H1 (cell line): ENCODE data around the gene SLC39A8. TPM values are rescaled to one million over a fixed set of nuclear protein-coding genes. Genes with fewer than 3 reads are reported as not detected.

ENCODE experiments used
- CTCF ChIA-PET: fragments of 300-600 bp; sonication (Branson Sonifier 250); formaldehyde crosslinking; loops from one replicate; lab custom pipeline; 2021; ENCODE audit not compliant: partially characterized antibody; lab: Charles Lee
- POLR2A ChIA-PET: fragments of 300-600 bp; sonication (Branson Sonifier 250); formaldehyde crosslinking; loops from one replicate; lab custom pipeline; 2021; ENCODE audit warnings: inconsistent platforms; ENCODE audit not compliant: partially characterized antibody; lab: Charles Lee
- DNase-seq, 2 experiments: peaks; one replicate each; pipeline versions ENCODE4 v3.0.0 to v3.0.0-alpha.2; 2010 to 2022; ENCODE audit warnings: low spot score in 2 of 2, low read depth in 1 of 2, mixed read lengths in 1 of 2
- FAIRE-seq: peaks from 2 replicates; lab custom pipeline; 2011; peaks lifted over from hg19 to GRCh38; lab: Jason Lieb, UNC
- H2AFZ ChIP-seq: 2 replicates; pipeline ENCODE4 v1.8.1; 2012; ENCODE audit warnings: low read length, inconsistent platforms
- H2AK5ac ChIP-seq: 2 replicates; pipeline ENCODE4 v1.6.1; 2013; ENCODE audit warnings: low read depth, low read length
- H2BK120ac ChIP-seq: replicated peaks from 2 replicates; pipeline ENCODE3; 2013; ENCODE audit warnings: low read depth, low read length, inconsistent platforms
- H2BK12ac ChIP-seq: 2 replicates; pipeline ENCODE4 v1.6.1; 2013; ENCODE audit warnings: low read depth, low read length
- H2BK15ac ChIP-seq: 2 replicates; pipeline ENCODE4 v1.6.1; 2013; ENCODE audit warnings: low read length
- H2BK20ac ChIP-seq: 2 replicates; pipeline ENCODE4 v1.6.1; 2013; ENCODE audit warnings: low read length
- H2BK5ac ChIP-seq: 2 replicates; pipeline ENCODE4 v1.6.1; 2013; ENCODE audit warnings: low read depth, low read length
- H3K14ac ChIP-seq: 2 replicates; pipeline ENCODE4 v1.6.1; 2013; ENCODE audit warnings: inconsistent platforms; ENCODE audit not compliant: insufficient read length
- H3K18ac ChIP-seq: 2 replicates; pipeline ENCODE4 v1.6.1; 2013; ENCODE audit warnings: low read length; ENCODE audit errors: extremely low read depth
- H3K23ac ChIP-seq: 2 replicates; pipeline ENCODE4 v1.6.1; 2013; ENCODE audit warnings: inconsistent platforms; ENCODE audit not compliant: insufficient read length
- H3K23me2 ChIP-seq: 2 replicates; pipeline ENCODE4 v1.6.1; 2013; ENCODE audit warnings: low read depth, low read length
- H3K27ac ChIP-seq: 2 replicates; pipeline ENCODE4 v1.6.1; 2011; ENCODE audit warnings: low read depth, low read length, inconsistent platforms
- H3K27me3 ChIP-seq, 4 experiments: replicated peaks in 1 of 4; 1 replicate in 1 of 4; 2 replicates in 3 of 4; pipeline versions ENCODE4 v1.6.1 to v1.8.1; 2011 to 2013; ENCODE audit warnings: low read length in 3 of 4, mild to moderate bottlenecking in 3 of 4, inconsistent platforms in 2 of 4, mixed read lengths in 2 of 4, moderate library complexity in 1 of 4; ENCODE audit not compliant: control insufficient read depth in 3 of 4, insufficient read depth in 3 of 4; ENCODE audit errors: extremely low read depth in 1 of 4
- H3K36me3 ChIP-seq, 4 experiments: 2 replicates each; pipeline versions ENCODE4 v1.6.1 to v1.8.1; 2011 to 2013; ENCODE audit warnings: mild to moderate bottlenecking in 4 of 4, low read length in 3 of 4, moderate library complexity in 2 of 4, control low read depth in 1 of 4, inconsistent platforms in 1 of 4; ENCODE audit not compliant: insufficient read depth in 4 of 4, control insufficient read depth in 2 of 4
- H3K4ac ChIP-seq: replicated peaks from 2 replicates; pipeline ENCODE3; 2013; ENCODE audit warnings: low read length, low read depth, mixed read lengths, inconsistent platforms; ENCODE audit not compliant: insufficient read length
- H3K4me1 ChIP-seq, 4 experiments: replicated peaks in 1 of 4; 1 replicate in 1 of 4; 2 replicates in 3 of 4; pipeline versions ENCODE4 v1.6.1 to v1.8.1; 2011 to 2013; ENCODE audit warnings: low read length in 3 of 4, inconsistent platforms in 2 of 4, mixed read lengths in 1 of 4; ENCODE audit not compliant: insufficient read depth in 4 of 4, control insufficient read depth in 3 of 4
- H3K4me2 ChIP-seq, 2 experiments: 2 replicates each; pipeline versions ENCODE4 v1.6.1 to v1.8.1; 2011 to 2013; ENCODE audit warnings: low read depth in 2 of 2, low read length in 2 of 2, control low read depth in 1 of 2, inconsistent platforms in 1 of 2, mild to moderate bottlenecking in 1 of 2; ENCODE audit not compliant: insufficient read depth in 1 of 2
- H3K4me3 ChIP-seq, 4 experiments: fragments of 200-600, 300-600 bp in 1 of 4; sonication (generic), shearing (Covaris generic), sonication (Bioruptor Twin) in 1 of 4; 2 replicates each; pipeline versions ENCODE4 v1.5.1 to v1.8.1; 2011 to 2016; ENCODE audit warnings: low read length in 4 of 4, low read depth in 3 of 4, control low read depth in 2 of 4, inconsistent platforms in 2 of 4, mild to moderate bottlenecking in 2 of 4, mixed read lengths in 1 of 4, moderate library complexity in 1 of 4; ENCODE audit not compliant: insufficient read depth in 2 of 4; ENCODE audit errors: extremely low read depth in 1 of 4
- H3K56ac ChIP-seq: replicated peaks from 2 replicates; pipeline ENCODE3; 2013; ENCODE audit warnings: low read depth, mild to moderate bottlenecking, mixed read lengths, low read length, inconsistent platforms; ENCODE audit not compliant: insufficient read length
- H3K79me1 ChIP-seq: 2 replicates; pipeline ENCODE4 v1.6.1; 2013; ENCODE audit warnings: low read depth, low read length, control low read depth
- H3K79me2 ChIP-seq, 2 experiments: 2 replicates each; pipeline versions ENCODE4 v1.6.1 to v1.8.1; 2012 to 2013; ENCODE audit warnings: low read length in 2 of 2, mild to moderate bottlenecking in 2 of 2, inconsistent platforms in 1 of 2; ENCODE audit not compliant: insufficient read depth in 2 of 2, control insufficient read depth in 1 of 2
- H3K9ac ChIP-seq, 4 experiments: replicated peaks in 1 of 4; 1 replicate in 1 of 4; 2 replicates in 3 of 4; pipeline versions ENCODE4 v1.6.1 to v1.8.1; 2011 to 2013; ENCODE audit warnings: low read depth in 3 of 4, low read length in 3 of 4, control low read depth in 2 of 4, mild to moderate bottlenecking in 2 of 4, moderate library complexity in 2 of 4, inconsistent platforms in 1 of 4; ENCODE audit errors: extremely low read depth in 1 of 4
- H3K9me3 ChIP-seq, 2 experiments: 2 replicates each; pipeline versions ENCODE4 v1.6.1 to v1.8.1; 2012 to 2013; ENCODE audit warnings: mild to moderate bottlenecking in 2 of 2, moderate library complexity in 2 of 2, control low read depth in 1 of 2, inconsistent platforms in 1 of 2, low read depth in 1 of 2, low read length in 1 of 2, mixed read lengths in 1 of 2; ENCODE audit not compliant: insufficient read depth in 2 of 2
- H4K20me1 ChIP-seq, 2 experiments: replicated peaks in 1 of 2; 2 replicates each; pipeline versions ENCODE3 to v1.8.1; 2011 to 2013; ENCODE audit warnings: inconsistent platforms in 2 of 2, low read length in 2 of 2, mild to moderate bottlenecking in 1 of 2; ENCODE audit not compliant: insufficient read depth in 2 of 2, control insufficient read depth in 1 of 2
- H4K5ac ChIP-seq: 2 replicates; pipeline ENCODE4 v1.6.1; 2013; ENCODE audit warnings: low read length, low read depth, mixed read lengths, inconsistent platforms; ENCODE audit not compliant: insufficient read length
- H4K8ac ChIP-seq: 2 replicates; pipeline ENCODE4 v1.8.0; 2013; ENCODE audit warnings: mild to moderate bottlenecking, moderate library complexity, low read length, inconsistent platforms; ENCODE audit not compliant: insufficient read depth; ENCODE audit errors: extremely low read depth
- H4K91ac ChIP-seq: replicated peaks from 2 replicates; pipeline ENCODE3; 2013; ENCODE audit warnings: low read length, mixed read lengths, inconsistent platforms; ENCODE audit not compliant: insufficient read length
- CBX5 ChIP-seq: fragments of 300-800, 300-1000 bp; sonication (generic); IDR thresholded peaks from 2 replicates; pipeline ENCODE4 v1.7.1; 2016; ENCODE audit warnings: antibody characterized with exemption, low read length, low read depth
- CREB1 ChIP-seq: IDR thresholded peaks from 2 replicates; pipeline ENCODE4 v1.6.1; 2012; ENCODE audit warnings: inconsistent platforms
- GABPA ChIP-seq: IDR thresholded peaks from 2 replicates; pipeline ENCODE4 v1.6.1; 2011; ENCODE audit warnings: mild to moderate bottlenecking, low read length, moderate library complexity, borderline replicate concordance; ENCODE audit not compliant: insufficient read depth
- HDAC2 ChIP-seq, 2 experiments: fragments of 300-600 bp in 1 of 2; sonication (generic) in 1 of 2; IDR thresholded peaks; 2 replicates each; pipeline ENCODE4 v1.6.1; 2011 to 2012; ENCODE audit warnings: low read depth in 2 of 2, low read length in 2 of 2, mild to moderate bottlenecking in 2 of 2, moderate library complexity in 2 of 2, borderline replicate concordance in 1 of 2, inconsistent platforms in 1 of 2
- JUN ChIP-seq: IDR thresholded peaks from 2 replicates; pipeline ENCODE4 v1.6.1; 2011; ENCODE audit warnings: low read depth, mild to moderate bottlenecking, improper control_type of control experiment, low read length
- KDM4A ChIP-seq: IDR thresholded peaks from one replicate; pipeline ENCODE4 v1.7.1; 2012; ENCODE audit warnings: low read depth, mild to moderate bottlenecking, moderate library complexity, low read length, inconsistent platforms; ENCODE audit not compliant: severe bottlenecking
- NRF1 ChIP-seq: IDR thresholded peaks from 2 replicates; pipeline ENCODE4 v1.6.1; 2011; ENCODE audit warnings: mild to moderate bottlenecking, low read depth, low read length, improper control_type of control experiment
- RXRA ChIP-seq: IDR thresholded peaks from 2 replicates; pipeline ENCODE4 v1.6.1; 2011; ENCODE audit warnings: low read depth, mild to moderate bottlenecking, low read length, moderate library complexity; ENCODE audit not compliant: insufficient read depth
- ZNF274 ChIP-seq: IDR thresholded peaks from 2 replicates; pipeline ENCODE4 v1.7.0; 2012; ENCODE audit warnings: low read length, borderline replicate concordance; ENCODE audit errors: extremely low read depth
- whole genome bisulfite sequencing, 2 experiments: shearing (Covaris generic) in 1 of 2; methylation state at CpG; one replicate each; pipeline versions ENCODE4 v1.1.6 to v1.1.7; 2013 to 2015; ENCODE audit warnings: low lambda C conversion rate in 2 of 2, mixed read lengths in 2 of 2, inconsistent platforms in 1 of 2, low coverage in 1 of 2, missing lambda C conversion rate in 1 of 2; ENCODE audit not compliant: insufficient replicate concordance in 2 of 2, insufficient coverage in 1 of 2, insufficient read length in 1 of 2; ENCODE audit errors: extremely low coverage in 1 of 2, missing lambda C conversion rate in 1 of 2; 5-methylcytosine and 5-hydroxymethylcytosine counted together
- polyA plus RNA-seq, 7 experiments: library from polyadenylated mRNA; depleted of rRNA in 3 of 7; stranded (reverse) in 5 of 7; unstranded in 2 of 7; fragments of >200 nt in 5 of 7; fragments of 200-250 nt in 2 of 7; gene quantifications; 1 replicate in 5 of 7; 2 replicates in 1 of 7; 4 replicates in 1 of 7; pipeline versions ENCODE4 v1.2.1 to v1.2.3, GENCODE V29; 2011 to 2013; ENCODE audit warnings: missing spikeins in 2 of 7, mixed read lengths in 2 of 7
- total RNA-seq: library from RNA; stranded (reverse); fragmentation: NEBNext Ultra II Directional; extraction: Animal tissue kit (Norgen Biotek cat#: 25700); gene quantifications from 2 replicates; pipeline ENCODE4 v1.2.1, GENCODE V29; 2021
- TF ChIP-seq, protein P1 (sequence below): IDR thresholded peaks from 2 replicates; pipeline ENCODE4 v1.6.1; 2011; ENCODE audit warnings: low read depth, mild to moderate bottlenecking, low read length; ENCODE audit not compliant: insufficient read depth
- TF ChIP-seq, protein P2 (sequence below): IDR thresholded peaks from 2 replicates; pipeline ENCODE4 v1.6.1; 2012; ENCODE audit warnings: low read length, inconsistent platforms

SLC39A8 gene
- total and polyA plus RNA-seq, 2 of the 8 experiments (the other 6 are each of a cell fraction or from before 2014, with no cell fraction given): 6.4 to 38.7 TPM

DNA sequence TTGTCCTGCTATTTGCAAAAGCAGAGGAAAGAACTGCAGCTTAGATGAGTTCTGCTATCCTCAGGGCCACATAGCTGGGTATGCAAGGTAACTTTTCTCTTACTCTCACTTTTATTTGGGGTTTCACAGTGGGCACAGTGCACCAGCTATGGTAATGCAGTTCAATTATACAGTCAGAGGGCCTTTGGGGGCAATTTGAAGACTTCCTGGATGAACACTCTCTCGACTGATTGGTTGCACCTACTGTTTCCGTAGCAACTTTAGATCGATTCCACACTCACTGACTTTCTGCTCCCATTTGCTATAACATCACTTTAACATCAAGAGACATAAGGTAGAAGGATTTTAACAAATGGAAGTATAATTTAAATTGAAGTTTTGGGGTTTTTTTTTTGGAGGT is 128.6 kb downstream of the SLC39A8 start:
- Histone ChIP-seq H2BK15ac (no peak overlapping the region), H4K91ac (no peak overlapping the region), H3K27me3 (no peaks in the 10 kb centered on the region), H3K9ac (no peak overlapping the region)
- no peak for FAIRE-seq
- no peak for TF ChIP-seq CBX5
- no peak for TF ChIP-seq KDM4A
- no peak for TF ChIP-seq GABPA
- no peak for TF ChIP-seq ZNF274
- TF ChIP-seq HDAC2 (IDR thresholded peaks at IDR 0.05; ENCODE audit: borderline replicate concordance in 1 of 2, low read depth in 2 of 2, low read length in 2 of 2): no peak
- TF ChIP-seq, protein P1, sequence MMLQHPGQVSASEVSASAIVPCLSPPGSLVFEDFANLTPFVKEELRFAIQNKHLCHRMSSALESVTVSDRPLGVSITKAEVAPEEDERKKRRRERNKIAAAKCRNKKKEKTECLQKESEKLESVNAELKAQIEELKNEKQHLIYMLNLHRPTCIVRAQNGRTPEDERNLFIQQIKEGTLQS: no peak
- no peak for TF ChIP-seq NRF1
- TF ChIP-seq, protein P2, sequence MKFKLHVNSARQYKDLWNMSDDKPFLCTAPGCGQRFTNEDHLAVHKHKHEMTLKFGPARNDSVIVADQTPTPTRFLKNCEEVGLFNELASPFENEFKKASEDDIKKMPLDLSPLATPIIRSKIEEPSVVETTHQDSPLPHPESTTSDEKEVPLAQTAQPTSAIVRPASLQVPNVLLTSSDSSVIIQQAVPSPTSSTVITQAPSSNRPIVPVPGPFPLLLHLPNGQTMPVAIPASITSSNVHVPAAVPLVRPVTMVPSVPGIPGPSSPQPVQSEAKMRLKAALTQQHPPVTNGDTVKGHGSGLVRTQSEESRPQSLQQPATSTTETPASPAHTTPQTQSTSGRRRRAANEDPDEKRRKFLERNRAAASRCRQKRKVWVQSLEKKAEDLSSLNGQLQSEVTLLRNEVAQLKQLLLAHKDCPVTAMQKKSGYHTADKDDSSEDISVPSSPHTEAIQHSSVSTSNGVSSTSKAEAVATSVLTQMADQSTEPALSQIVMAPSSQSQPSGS: no peak
- TF ChIP-seq JUN: no peak
- no peak for TF ChIP-seq RXRA
- TF ChIP-seq CREB1: no peak
- TF ChIP-seq, all 59 proteins: peak for 0
- no peak overlapping the region for H3K23ac ChIP-seq
- no peak overlapping the region; the same call in 1 of the 2 replicates for H2AFZ ChIP-seq
- H3K79me2 ChIP-seq: no peaks in the 10 kb centered on the region
- no peak overlapping the region for H3K18ac ChIP-seq
- 81% methylated on average over 3 of the region's 3 CpGs; no CpG with 5 or more reads in 1 of the 2 experiments for WGBS, 2 experiments
- peaks cover 0 to 10% (median 5%) of the 10 kb centered on the region in 4 experiments; a peak in 4 of 7 replicates for H3K4me1 ChIP-seq
- no peaks in the 10 kb centered on the region for H4K20me1 ChIP-seq
- no peak overlapping the region for H3K56ac ChIP-seq
- H3K9me3 ChIP-seq: no peaks in the 10 kb centered on the region
- H3K36me3 ChIP-seq: no peaks in the 10 kb centered on the region
- H3K4me3 ChIP-seq: no peak overlapping the region
- ChIA-PET CTCF (no interaction called here), POLR2A (no interaction called here)
- H2BK20ac ChIP-seq: no peak overlapping the region
- DNase-seq: no peak
- no peak overlapping the region for H2BK120ac ChIP-seq
- no peak overlapping the region for H3K27ac ChIP-seq
- H3K79me1 ChIP-seq: no peaks in the 10 kb centered on the region
- no peak overlapping the region for H3K4ac ChIP-seq
- H4K8ac ChIP-seq: no peak overlapping the region
- H3K4me2 ChIP-seq: no peak overlapping the region
- no peak overlapping the region for H2BK12ac ChIP-seq
- H2BK5ac ChIP-seq: no peak overlapping the region
- no peak overlapping the region for H4K5ac ChIP-seq
- no peak overlapping the region for H2AK5ac ChIP-seq
- no peaks in the 10 kb centered on the region for H3K23me2 ChIP-seq
- no peak overlapping the region for H3K14ac ChIP-seq
